Measurements from ENCODE around the gene BHLHA15.

BHLHA15 gene

DNA sequence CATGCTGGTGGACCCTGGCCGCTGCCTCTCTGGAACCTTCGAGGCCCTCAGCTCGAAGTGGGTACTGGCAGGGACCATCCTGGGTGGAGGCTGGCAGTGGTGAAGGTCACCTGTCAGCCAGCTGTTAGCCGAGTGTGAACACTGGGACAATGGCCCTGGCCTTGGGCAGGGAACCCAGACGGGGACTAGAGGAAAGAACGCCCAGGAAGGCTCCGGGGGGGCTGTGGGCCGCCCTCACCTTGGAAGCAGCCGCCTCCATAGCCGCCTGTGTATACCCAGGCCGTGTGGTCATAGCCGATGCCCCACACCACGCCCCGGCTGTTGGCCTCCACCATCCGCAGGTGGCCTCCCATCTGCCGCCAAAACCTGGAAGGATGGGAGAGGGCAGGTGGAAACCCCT is 17.6 kb downstream of the BHLHA15 start:
- DNase-seq: no peak

- DNase-seq: no peak
Observed at GRCh38 chr7:98229441-98229840, 18.2 kb downstream of the BHLHA15 start.

DNA sequence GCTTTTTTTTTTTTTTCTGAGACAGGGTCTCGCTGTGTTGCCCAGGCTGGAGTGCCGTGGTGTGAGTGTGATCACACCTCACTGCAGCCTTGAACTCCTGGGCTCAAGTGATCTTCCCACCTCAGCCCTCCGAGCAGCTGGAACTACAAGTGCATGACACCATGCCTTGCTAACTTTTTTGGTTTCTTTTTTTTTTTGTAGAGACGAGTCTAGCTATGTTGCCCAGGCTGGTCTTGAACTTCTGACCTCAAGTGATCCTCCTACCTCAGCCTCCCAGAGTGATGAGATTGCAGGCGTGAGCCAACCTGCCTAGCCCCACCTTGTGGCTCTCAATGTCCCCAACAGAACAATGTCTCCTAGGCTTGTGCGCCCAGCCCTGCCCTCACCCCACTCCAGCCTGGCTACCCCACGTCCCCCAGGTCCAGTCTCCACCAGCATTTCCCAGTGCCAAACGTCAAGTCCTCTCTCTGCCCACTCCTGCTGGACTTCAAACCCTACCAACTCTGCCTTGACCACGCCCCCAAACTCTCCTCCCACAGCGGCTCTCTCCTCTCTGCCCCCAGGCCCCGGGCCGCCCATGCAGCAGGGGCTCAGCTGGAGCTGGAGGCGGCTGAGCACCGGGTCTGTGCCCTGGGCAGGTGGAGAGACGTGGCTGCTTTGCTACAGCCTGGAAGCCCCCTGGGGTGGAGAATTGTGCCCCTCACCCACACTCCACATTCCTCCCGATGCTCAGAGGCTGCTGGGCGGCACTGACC is 18.9 kb downstream of the BHLHA15 start:
- DNase-seq: no peak

DNA sequence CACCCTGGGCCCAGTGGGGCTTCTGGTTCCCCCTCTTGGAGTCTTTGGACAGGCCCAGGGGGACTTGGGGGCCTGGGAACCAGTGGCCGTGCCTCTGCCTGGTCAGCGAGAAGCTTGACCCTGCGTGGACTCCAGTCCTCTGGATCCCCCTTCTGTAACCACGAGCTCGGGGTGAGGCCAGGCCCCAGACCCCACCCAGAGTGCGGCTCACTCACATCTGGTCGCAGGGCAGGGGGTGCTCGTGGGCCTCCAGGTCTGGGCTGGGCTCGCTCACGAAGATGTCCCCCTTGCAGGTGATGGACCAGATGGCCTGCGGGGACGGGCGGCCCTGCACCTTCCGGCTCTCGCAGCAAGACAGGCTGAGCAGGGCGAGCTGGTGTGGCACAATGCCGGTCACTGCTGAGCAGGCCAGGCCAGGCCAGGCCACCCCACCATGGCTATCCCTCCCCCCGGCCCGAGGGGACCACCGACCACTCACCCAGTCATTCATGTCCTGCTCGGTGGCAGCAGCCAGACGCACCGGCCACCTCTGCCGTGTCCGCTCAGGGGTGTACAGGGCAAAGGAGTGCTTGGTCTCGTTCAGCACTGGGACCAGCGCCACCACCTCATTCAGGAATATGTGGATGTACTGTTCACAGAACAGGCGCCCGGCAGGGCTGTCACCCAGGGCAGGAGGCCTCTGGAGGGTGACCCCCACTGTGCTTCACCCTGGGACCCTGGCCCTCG is 19.7 kb downstream of the BHLHA15 start:
- no peak for DNase-seq

GRCh38 chr7:98231493-98232262 is 20.4 kb downstream of the BHLHA15 start:
- DNase-seq: no peak

DNA sequence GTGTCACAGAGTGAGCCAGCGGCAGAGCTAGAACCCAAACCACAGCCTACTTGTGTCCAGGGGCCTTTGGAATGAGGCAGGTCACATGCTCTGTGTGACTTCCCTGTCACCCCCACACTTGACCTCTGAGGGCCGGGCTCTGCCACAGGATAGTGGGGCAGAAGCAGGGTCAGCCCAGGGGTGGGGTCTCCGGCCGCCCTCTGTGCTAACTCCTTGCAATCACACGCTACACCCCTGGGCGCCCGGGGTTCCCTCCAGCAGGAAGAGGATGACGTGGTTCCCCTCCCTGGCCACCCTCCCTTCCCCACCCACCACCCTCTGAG is 21.0 kb downstream of the BHLHA15 start:
- no peak for DNase-seq

DNA sequence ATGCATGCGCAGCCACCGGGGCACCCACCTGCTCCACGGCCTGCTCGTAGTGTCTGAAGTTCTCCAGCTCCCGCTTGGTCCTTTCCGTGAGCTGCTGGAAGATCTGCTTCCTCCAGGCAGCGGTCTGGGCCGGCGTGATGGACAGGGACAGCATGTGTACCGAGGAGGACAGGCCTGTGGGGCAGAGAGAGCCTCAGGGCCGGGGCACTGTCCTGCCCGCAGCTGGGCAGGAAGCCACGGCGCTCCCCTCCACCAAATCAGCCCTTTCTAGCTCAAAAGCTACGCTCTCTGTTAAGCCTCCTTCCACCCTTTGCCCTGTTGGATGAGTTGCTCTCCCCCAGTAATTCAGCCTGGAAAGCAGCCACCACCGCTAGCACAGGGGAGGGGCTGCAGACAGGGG is 21.6 kb downstream of the BHLHA15 start:
- no peak for DNase-seq

- DNase-seq: no peak
Observed at GRCh38 chr7:98233219-98234070, 22.2 kb downstream of the BHLHA15 start.

DNA sequence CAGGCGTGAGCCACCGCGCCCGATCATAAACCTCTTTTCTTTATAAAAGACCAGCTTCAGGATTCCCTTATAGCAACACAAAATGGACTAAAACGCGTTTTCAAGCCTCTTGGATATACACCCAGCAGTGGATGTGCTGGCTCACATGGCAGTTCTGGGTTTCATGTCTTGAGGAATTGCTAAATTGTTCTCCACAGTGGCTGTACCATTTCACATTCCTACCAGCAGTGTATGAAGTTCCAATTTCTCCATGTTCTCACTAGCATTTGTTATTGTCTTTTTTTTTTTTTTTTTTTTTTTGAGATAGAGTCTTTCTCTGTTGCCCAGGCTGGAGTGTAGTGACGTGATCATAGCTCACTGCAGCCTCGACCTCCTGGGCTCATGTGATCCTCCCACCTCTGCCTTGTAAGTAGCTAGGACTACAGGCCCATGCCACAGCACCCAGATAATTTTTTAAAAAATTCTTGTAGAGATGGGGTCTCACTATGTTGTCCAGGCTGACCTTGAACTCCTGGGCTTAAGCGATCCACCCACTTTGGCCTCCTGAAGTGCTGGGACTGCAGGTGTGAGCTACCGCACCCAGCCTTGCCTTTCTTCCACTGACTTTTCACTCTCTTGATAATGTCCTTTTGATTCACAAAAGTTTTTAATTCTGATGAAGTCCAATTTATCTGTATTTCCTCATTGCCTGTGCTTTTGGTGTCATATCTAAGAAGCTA is 23.3 kb downstream of the BHLHA15 start:
- DNase-seq: no peak

- DNase-seq: no peak
Observed at GRCh38 chr7:98235901-98236300, 24.7 kb downstream of the BHLHA15 start.

DNA sequence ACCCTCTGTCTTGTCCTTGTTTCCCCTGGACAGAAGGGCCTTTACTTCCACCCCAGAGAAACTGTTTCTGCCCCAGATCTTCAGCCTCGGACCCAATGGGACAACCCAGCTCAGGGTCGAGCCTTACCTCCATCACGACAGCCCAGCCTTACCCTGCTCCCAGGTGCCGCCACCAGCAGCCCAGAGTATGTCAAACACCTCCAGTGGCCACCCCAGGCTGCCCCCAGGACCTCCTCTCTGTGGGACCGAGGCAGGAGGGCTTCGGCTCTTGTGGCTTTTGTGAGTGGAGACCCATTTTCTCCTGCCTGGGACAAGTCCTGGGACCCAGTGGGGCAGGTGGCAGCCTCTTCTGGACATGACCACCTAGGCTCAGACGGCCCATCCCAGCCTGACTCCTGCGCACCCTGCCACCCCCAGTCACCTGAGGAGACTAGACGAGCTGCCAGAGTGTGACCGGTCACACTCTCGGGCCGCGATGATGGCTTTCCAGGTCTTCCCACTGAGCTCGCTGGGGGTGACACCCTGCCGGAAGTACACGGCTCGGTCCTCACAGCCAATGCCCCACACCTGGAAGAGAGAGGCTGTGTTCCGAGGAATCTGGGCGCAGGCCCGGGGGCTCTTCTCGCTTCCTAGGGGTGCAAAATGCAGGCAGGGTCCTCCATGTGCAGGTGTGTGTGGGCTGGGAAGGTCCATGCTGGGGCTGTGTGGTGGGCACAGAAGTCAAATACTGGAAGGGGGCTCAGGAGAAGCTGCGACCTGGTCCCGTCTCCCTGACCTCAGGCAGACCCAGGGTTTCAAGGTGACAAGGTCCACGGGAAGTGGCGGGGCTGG is 25.3 kb downstream of the BHLHA15 start:
- DNase-seq: no peak

- DNase-seq: no peak
Observed at GRCh38 chr7:98238076-98238475, 26.8 kb downstream of the BHLHA15 start.

- DNase-seq: no peak
Observed at GRCh38 chr7:98238976-98239375, 27.7 kb downstream of the BHLHA15 start.

DNA sequence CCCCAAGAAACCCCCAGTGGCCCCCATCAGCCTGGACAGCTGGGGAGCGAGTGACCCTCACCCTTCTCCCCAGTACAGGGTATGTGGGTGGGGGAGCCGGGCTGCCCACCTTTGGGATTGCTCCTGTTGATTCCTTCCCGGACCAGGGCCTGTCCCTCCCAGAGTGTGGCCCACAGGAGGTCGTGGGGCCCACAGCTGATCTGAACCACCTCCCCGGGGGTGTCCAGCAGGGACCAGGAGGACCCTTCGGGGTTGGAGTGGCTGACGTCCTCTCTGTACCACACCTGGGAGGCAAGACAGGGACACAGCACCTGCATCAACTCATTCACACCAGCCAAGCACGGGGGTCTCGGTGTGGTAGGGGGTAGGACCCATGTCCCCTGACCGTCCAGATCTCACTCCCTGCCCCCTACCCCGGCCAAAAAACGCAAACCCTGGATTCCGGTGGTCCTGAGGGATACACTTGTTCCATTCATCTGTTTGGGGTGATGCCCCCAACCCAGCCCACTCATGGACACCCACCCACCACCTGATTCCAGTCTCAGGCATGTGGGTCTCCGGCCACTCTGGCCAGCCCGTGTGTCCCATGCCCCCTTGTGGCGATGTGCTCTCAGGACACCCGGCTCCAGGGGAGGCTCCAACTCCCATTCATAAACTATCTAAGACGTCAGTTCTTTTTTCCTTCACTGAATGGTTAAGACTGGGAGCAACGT is 29.9 kb downstream of the BHLHA15 start:
- peak in 1 of 2 donors; percentile 9 for DNase-seq

- DNase-seq: no peak
Observed at GRCh38 chr7:98241674-98242241, 30.5 kb downstream of the BHLHA15 start.

- no peak for DNase-seq
Observed at GRCh38 chr7:98242342-98242741, 31.1 kb downstream of the BHLHA15 start.

- no peak for DNase-seq
Observed at GRCh38 chr7:98242934-98243333, 31.7 kb downstream of the BHLHA15 start.

- no peak for DNase-seq
Observed at GRCh38 chr7:98244871-98245270, 33.6 kb downstream of the BHLHA15 start.

DNA sequence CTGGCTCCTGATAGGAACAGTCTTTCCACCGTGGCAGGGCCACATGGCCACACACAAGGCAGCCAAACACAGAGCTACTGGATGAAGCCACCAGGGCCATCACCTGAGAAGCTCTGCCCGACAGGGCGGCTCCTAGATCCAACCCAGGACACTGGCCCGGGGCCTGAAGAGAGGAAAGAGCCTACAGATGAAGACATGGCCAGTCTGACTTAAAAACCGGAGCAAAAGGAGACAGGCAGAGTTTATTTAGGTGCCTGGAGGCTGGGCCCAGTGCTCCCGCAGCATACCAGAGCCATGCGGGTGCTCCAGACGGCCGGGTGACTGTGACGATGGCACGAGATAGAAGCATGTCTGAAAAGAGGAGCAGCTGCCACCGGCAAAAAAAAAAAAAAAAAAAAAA is 36.9 kb downstream of the BHLHA15 start:
- no peak for DNase-seq

DNA sequence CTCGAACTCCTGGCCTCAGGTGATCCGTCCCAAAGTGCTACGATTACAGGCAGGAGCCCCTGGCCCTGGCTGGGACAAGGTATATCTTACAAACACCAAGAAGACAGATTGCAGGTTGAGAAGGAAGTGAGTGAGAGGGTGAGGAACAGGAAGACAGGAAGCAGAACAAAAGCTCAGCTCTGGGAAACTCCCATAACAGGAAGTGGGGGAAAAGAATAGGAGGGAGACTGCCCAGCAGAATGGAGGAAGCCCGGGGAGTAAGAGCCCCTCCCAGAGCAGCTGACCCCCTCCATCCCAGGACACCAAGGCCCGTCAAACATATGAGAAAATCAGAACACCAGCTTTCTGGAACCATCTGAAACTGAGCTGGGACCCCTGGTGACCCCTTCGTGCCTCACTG is 37.9 kb downstream of the BHLHA15 start:
- peak in 1 of 2 donors; percentile 13 for DNase-seq

Measured in CD4-positive, alpha-beta T cell treated with Interleukin-4 for 1 hour (primary cell).